HG02763 (cell line): ENCODE data around the gene RREB1.
"Not testable (repeated sequence)": the region's sequence is repeated elsewhere in the genome, so short reads cannot be mapped to it uniquely, and the experiment has no call there.

Experiments used
- ATAC-seq: cut with Tn5 transposase; IDR thresholded peaks from one replicate; pipeline ENCODE4 v1.9.1; 2021; ENCODE audit warnings: mild to moderate bottlenecking, moderate library complexity; ENCODE audit not compliant: unreplicated experiment

The RREB1 gene

DNA sequence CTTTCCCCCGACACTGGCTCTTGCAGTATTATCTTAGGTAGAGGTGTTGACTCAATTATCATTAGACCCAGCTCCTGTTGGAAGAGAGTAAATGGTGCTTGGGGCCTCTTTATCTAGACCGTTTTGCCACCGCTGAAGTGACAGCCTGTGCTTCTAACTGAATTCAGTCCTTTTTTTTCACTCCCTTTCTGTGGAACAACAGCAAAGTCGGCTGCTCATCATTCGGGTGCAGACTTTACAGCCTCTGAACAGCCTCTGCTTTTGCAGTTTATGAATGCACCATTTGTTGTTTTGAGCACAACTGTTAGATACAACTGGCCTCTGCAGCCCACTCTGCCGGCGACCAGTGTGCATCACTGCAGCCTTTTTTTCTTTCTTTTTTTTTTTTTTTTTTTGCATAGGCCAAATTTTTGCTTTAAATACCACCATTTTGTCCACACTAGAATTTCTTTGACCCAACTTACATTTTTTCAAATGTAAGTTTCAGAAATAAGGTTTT lies 35.8 kb downstream of the RREB1 start:
- no peak for ATAC-seq

DNA sequence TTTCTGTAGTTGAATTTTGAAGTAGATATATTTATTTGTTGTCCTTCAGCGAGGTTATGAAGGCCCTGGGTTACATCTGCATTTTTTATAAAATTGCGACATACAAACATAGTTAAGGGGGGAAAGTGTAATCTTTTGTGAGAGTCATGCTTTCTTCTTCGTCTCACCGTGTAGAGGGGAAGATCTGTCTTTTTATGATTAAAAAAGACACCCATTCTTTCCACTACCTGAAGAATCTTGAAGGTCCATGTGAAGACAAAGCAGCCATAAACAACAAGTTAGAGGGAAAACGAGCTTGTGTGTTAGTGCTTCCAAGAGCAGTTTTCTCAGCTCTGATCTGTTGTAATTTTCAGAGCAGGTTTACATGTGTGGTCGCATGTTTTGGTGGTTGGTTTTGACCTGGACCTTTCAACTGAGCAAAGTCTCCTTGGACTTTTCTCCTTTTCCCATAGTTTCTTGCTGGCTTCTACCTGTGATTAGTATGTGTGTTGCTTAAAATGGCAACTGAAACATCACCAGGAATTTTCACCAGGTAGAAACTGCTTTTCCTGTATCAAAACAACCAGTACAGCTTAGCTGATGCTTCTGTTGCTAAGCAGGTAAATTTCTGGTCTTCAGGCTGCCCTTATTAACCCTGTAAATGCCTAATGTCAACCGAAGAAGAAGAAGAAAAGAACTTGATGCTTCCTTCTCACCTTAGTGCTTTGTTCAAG lies 37.3 kb downstream of the RREB1 start:
- ATAC-seq: no peak

DNA sequence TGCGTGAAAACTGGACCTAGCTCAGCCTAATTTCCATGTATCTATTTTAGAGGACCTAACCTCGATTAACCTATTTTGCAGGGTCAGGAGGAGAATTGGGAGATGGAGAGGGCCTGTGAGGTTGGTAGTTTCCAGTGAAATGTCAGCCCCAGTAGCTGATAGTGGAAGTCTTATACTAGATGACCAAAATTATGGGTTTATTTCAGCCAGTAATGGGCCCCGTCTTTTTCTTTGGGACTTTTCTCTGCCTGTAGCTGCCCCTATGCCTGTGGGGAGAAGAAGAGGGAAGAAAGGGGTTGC lies 37.8 kb downstream of the RREB1 start:
- ATAC-seq: no peak

DNA sequence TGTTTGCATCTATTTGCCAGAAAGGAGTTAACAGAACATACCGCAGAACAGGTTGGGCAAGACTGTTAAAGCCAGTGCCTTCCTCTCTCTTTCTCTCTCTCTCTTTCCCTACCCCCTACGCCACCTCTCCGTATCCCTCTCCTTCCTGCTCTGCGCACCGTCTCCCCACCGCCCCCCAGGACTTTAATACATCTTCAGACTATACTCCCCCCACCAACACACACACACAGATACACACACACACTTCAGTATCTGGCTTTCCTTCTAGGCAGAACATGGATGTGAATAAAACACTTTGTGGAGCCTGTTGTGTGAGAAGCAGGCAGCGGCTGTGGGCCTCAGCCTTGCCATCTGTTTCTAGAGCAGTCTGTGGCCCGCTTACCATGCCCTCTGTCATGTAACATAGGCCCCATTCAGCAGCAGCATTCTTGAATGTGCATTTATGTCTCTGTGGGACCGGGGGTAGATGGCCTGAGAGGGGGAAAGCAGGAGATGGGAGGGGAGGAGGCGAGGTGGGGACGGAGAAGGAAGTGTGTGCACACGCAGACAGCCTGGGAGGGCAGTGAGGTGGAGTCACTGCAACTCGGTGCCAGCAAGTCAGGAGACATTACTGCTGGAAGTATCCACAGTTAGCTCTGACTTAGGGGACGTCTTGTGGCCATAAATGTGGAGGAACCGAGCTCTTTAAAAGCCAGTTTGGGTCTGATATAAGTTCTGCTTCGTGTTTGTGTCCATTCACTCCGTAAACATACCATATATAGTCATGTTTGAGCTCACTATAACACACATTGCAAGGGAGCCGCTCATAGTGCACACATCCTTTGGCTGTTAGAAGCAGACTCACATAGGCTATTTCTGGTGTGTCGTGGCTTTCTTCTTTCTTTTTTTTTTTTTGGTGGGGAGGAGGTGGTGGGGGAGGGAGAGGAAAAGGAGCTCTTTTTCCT lies 38.4 kb downstream of the RREB1 start:
- ATAC-seq: peak; percentile 45

GRCh38 chr6:7147051-7147671 lies 39.4 kb downstream of the RREB1 start:
- ATAC-seq: no peak

GRCh38 chr6:7148100-7148822 lies 40.5 kb downstream of the RREB1 start:
- ATAC-seq: no peak

GRCh38 chr6:7150381-7151064 lies 42.8 kb downstream of the RREB1 start:
- ATAC-seq: no peak

- no peak for ATAC-seq
These were observed 43.6 kb downstream of the RREB1 start for GRCh38 chr6:7151381-7151780.

DNA sequence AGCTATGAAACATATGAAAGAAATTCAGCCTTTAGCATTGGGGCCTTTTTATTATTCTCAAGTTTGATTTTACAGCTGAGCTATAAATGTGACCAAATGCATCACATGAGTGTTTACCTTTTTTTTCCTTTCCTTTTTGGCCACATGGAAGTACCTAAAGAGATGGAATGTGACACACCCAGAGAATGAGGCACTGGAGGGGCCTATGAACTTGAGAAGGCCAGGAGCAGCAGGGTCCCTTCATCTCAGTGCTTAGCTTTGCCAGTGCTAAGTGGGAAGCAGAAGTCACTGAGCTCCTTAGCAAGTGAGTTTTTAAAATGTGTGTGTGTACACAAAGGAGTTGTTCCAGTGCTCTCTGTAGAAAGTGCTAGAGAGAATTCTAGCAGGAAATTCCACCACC lies 44.7 kb downstream of the RREB1 start:
- no peak for ATAC-seq

DNA sequence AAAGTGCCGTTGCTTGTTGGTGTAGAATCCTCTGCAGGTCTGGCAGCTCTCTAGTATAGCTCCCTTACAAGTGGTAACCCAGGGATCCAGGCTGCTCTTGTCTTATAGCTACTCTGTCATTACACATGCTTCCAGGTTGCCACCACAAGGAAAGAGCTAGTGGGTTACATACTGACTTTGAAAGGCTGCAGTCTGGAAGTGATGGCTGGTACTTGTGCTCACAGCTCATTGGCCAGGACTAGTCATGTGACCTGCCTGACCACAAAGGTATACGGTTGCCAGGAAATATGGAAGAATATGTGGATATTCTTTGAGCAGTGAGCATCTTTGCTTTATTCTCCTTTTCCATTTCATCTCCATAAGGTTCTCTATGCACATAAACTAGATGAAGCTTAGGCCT lies 46.0 kb downstream of the RREB1 start:
- ATAC-seq: no peak

DNA sequence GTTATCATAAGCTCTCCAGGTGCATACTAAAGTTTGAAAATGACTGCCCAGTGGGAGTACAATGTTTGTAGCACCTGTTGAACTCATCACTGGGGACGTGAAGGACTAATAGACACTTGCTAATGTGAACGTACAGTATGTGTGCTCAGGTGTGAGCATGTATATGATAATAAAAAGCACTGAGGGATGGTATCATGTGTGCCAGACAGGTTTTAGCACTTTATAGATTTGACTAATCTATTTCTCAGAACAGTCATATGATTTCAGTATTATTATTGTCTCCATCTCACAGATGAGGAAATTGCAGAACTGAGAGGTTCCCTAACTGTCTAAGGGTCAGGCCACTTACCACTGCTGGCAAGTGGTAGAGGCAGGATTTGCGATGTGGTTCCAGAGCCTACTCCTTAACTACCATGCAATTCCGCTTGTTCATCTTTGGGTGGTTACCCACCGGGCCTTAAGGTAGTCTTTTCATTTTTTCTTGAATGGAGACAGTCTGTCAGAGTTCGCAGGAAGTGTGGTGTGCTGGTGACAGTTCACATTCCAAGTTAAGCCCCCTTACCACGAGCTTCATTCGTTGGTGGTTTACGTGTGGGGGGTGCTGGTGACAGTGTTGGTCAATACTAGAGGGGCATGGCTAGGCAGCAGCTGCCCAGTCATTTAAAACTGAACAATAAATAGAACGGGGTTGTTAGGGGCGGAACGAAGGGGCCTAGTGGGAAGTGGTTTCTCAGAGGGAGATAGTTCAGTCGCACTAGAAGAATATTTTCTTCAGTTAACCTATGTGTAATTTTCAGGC lies 46.8 kb downstream of the RREB1 start:
- ATAC-seq: peak; percentile 59

DNA sequence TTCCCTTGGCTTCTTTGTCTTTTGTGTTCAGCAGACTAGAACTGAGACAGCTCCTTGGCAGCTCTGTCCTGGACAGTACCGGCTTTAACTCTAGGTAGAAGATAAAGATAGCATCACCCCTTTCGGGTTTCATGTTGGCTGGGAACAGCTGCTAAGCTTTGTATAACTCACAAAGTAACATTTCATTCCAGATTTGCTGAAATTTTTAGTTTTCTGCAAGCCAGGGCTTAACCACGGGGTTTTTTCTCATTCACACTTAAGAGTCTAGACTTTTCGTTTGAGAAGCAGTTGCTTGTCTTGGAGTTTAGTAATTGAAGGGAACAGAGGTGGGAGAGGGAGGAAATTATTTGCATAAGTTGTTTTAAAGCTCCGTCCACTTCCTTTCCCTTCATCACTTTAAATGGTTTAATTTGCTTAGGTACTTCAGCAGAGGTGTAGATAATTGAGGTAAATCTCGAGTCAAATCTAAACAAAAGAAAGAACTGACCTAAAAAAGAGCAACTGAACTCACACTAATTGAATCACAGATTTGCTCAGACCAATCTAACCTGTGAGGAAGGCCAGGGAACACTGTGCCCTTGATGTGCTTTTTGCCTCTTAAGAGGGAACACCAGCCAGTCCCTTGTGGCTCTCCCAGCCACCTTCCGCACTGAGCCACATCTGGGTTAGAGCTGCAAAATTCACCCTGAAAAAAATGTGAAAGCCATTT lies 48.3 kb downstream of the RREB1 start:
- peak; percentile 43 for ATAC-seq

GRCh38 chr6:7156643-7157278 lies 49.0 kb downstream of the RREB1 start:
- no peak for ATAC-seq

DNA sequence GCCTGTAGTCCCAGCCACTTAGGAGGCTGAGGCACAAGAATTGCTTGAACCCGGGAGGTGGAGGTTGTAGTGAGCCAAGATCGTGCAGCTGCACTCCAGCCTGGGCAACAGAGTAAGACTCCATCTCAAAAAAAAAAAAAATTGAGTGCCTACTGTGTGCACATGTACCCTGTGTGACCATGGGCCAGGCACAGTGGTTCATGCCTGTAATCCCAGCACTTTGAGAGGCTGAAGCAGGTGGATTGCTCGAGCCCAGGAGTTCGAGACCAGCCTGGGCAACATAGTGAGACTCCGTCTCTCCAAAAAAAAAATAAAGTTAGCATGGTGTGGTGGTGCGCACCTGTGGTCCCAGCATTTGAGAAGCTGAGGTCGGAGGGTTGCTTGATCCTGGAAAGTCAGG lies 49.5 kb downstream of the RREB1 start:
- not testable (repeated sequence) for ATAC-seq

DNA sequence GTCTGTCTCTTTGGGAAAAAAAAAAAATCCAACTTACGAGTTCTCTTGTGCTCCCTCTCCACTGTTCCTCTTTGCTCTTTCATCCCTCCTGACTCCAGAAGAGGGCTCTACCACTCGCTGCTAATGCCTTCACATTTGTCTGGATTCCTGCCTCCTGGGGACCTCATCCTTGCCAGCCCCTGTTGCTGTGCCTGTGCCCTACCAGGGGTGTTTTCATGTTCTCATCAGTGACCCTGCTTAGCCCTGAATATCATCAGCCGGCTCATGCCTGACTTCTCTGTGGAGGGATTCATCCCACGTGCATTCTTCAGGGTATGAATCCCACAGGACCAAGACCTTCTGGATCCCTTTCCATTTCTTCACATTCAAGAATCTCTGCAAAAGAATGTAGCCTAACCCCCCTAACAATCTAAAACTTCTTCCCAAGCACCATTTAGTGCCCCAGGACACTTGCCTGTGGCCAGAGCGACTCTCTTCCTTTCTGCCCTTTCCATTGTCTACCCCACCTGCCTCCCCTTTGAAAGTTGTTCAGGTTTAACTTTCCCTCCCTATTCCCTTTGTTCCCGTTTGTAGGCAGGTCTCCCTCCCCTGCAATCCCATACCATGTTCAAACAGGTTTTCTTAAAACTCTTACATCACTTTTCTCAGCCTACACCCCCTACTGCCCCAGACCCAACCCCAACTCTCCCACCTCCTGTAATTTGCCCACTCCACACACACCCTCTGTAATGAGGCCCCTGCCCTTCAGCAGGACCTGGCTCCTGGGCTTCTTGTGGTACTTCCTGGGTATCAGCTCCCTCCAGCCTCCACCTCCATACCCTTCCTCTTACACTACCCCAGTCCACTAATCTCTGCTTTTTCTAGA lies 50.2 kb downstream of the RREB1 start:
- no peak for ATAC-seq

DNA sequence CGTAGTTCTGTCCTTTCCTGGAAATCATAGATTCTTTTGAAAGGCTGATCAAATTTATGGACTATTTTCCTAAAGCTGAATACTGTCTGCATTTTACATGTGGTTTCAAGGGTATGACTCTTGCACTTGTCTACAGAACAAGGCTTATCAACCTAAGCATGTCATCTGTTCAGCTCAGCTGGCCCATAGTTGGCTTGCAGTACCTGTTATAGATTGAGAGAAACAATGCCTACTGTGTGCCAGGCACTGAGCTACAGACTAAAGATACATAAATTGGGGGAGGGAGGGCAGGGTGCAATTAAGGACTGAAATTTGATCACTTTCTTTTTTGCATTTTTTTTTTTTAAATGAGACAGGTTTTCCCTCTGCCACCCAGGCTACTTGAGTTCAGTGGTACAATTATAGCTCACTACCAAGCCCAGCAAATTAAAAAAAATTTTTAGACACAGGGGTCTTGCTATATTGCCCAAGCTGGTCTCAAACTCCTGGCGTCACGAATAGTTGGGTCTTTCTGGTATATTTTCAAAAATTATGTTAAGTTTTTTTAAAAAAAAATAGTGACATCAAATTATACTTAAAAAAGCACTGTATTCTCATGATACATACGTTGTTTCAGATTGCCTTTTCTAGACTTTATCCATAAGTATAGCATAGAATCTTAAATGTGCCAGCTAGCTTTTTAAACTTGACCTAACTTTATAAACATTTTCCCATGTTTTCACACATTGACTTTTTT lies 52.2 kb downstream of the RREB1 start:
- no peak for ATAC-seq

DNA sequence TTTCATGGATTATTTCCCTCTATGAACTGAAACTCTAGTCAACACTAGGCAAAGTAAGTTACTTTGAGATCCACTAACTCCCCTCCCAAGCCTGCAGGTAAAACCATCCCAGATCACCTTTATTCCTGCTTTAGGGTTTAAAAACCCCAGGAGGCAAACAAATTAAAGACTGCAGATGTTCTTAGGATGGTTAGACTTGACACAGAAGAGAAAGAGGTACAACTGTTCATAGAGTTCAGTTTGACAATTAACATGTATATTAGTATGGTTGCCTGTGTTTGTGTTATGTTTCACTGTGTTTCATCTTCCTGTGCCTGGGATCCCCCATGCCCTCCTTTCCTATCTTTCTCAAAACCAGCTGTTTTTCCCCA lies 53.5 kb downstream of the RREB1 start:
- ATAC-seq: no peak
